HFFc6 (cell line): ENCODE results near the gene CCDC112. TPM values are rescaled to one million over a fixed set of nuclear protein-coding genes. Genes with fewer than 3 reads are reported as not detected.

Experiments
- DNase-seq: peaks from one replicate; pipeline ENCODE4 v3.0.0-alpha.2; 2018
- H3K27ac Mint-ChIP-seq: 2 replicates; pipeline ENCODE4 v1.8.0; 2020; ENCODE audit warnings: mild to moderate bottlenecking, mixed read lengths
- H3K27me3 Mint-ChIP-seq: 2 replicates; pipeline ENCODE4 v1.8.0; 2021; ENCODE audit warnings: mild to moderate bottlenecking, moderate library complexity, mixed read lengths; ENCODE audit not compliant: insufficient read depth
- H3K36me3 Mint-ChIP-seq: 2 replicates; pipeline ENCODE4 v1.8.0; 2021; ENCODE audit warnings: low read depth, mixed read lengths
- H3K4me1 Mint-ChIP-seq: 2 replicates; pipeline ENCODE4 v1.8.0; 2020; ENCODE audit warnings: low read depth, mixed read lengths
- H3K4me3 Mint-ChIP-seq: 2 replicates; pipeline ENCODE4 v1.8.0; 2020; ENCODE audit warnings: mild to moderate bottlenecking, moderate library complexity, mixed read lengths
- H3K9me3 Mint-ChIP-seq: 2 replicates; pipeline ENCODE4 v1.8.0; 2020; ENCODE audit warnings: mild to moderate bottlenecking, mixed read lengths
- total RNA-seq, 6 experiments: library from RNA; stranded (reverse); fragmentation: NEBNext Ultra II Directional; extraction: Animal tissue kit (Norgen Biotek cat#: 25700); gene quantifications; 2 replicates in 1 of 6; 3 replicates in 5 of 6; pipeline ENCODE4 v1.2.3, GENCODE V29; 2021
- TF ChIP-seq, protein P1 (sequence below): fragments of 200-600 bp; sonication (generic); IDR thresholded peaks from 2 replicates; pipeline ENCODE4 v1.5.0; 2021; ENCODE audit warnings: antibody characterized with exemption, mild to moderate bottlenecking

The CCDC112 gene
- total RNA-seq, 6 experiments from 2014 or later = 3.7 to 6.9 (median 5.7) TPM

- TF ChIP-seq, protein P1, sequence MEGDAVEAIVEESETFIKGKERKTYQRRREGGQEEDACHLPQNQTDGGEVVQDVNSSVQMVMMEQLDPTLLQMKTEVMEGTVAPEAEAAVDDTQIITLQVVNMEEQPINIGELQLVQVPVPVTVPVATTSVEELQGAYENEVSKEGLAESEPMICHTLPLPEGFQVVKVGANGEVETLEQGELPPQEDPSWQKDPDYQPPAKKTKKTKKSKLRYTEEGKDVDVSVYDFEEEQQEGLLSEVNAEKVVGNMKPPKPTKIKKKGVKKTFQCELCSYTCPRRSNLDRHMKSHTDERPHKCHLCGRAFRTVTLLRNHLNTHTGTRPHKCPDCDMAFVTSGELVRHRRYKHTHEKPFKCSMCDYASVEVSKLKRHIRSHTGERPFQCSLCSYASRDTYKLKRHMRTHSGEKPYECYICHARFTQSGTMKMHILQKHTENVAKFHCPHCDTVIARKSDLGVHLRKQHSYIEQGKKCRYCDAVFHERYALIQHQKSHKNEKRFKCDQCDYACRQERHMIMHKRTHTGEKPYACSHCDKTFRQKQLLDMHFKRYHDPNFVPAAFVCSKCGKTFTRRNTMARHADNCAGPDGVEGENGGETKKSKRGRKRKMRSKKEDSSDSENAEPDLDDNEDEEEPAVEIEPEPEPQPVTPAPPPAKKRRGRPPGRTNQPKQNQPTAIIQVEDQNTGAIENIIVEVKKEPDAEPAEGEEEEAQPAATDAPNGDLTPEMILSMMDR = no peak
Measured at GRCh38 chr5:115241881-115242642, 54.4 kb downstream of the CCDC112 start.

GRCh38 chr5:115237066-115237465 lies 59.4 kb downstream of the CCDC112 start:
- no peak overlapping the region for H3K27ac Mint-ChIP-seq
- no peak overlapping the region for H3K4me3 Mint-ChIP-seq
- peaks cover 6% of the 10 kb centered on the region; the same call in 1 of the 2 replicates for H3K36me3 Mint-ChIP-seq
- peaks cover 4% of the 10 kb centered on the region for H3K4me1 Mint-ChIP-seq
- no peaks in the 10 kb centered on the region for H3K27me3 Mint-ChIP-seq
- TF ChIP-seq, protein P1 = no peak
- no peaks in the 10 kb centered on the region for H3K9me3 Mint-ChIP-seq
- no peak for DNase-seq

More at GRCh38 chr5:115241881-115242642, 54.4 kb downstream of the CCDC112 start:
- DNase-seq = no peak
- Mint-ChIP-seq H3K9me3 (no peaks in the 10 kb centered on the region), H3K27me3 (no peaks in the 10 kb centered on the region; the same call in 1 of the 2 replicates), H3K36me3 (peaks cover 4% of the 10 kb centered on the region; the same call in 1 of the 2 replicates), H3K4me1 (peaks cover 29% of the 10 kb centered on the region), H3K4me3 (no peak overlapping the region), H3K27ac (peak overlapping the region; percentile 32; the same call in 1 of the 2 replicates)

DNA sequence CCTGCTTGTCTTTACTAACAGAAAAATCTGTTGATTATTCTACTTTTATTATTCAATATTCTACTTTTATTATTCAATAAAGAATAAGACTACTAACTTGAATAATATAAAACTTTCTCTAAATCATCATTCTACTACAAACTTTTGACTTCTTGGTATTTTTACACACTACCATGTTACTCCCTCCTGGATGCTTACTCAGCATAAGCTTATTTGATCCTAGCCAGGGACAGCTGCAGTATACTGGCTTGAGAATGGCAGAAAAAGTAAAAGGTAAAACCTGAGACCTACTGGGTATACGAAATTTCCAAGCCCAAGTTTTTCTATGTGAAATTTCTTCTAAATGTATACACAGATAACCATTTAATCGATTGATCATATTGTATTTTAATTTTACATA lies 59.9 kb downstream of the CCDC112 start:
- Mint-ChIP-seq H3K9me3 (no peaks in the 10 kb centered on the region), H3K4me1 (no peaks in the 10 kb centered on the region), H3K4me3 (no peak overlapping the region), H3K36me3 (peaks cover 6% of the 10 kb centered on the region; the same call in 1 of the 2 replicates), H3K27ac (no peak overlapping the region), H3K27me3 (no peaks in the 10 kb centered on the region)
- no peak for DNase-seq
- TF ChIP-seq, protein P1 = no peak

GRCh38 chr5:115231598-115231997 lies 64.9 kb downstream of the CCDC112 start:
- no peak overlapping the region for H3K4me3 Mint-ChIP-seq
- TF ChIP-seq, protein P1 = no peak
- no peaks in the 10 kb centered on the region; the same call in 1 of the 2 replicates for H3K27me3 Mint-ChIP-seq
- H3K36me3 Mint-ChIP-seq = peaks cover 4% of the 10 kb centered on the region; the same call in 1 of the 2 replicates
- H3K4me1 Mint-ChIP-seq = no peaks in the 10 kb centered on the region
- H3K27ac Mint-ChIP-seq = no peak overlapping the region
- H3K9me3 Mint-ChIP-seq = no peaks in the 10 kb centered on the region
- DNase-seq = no peak

DNA sequence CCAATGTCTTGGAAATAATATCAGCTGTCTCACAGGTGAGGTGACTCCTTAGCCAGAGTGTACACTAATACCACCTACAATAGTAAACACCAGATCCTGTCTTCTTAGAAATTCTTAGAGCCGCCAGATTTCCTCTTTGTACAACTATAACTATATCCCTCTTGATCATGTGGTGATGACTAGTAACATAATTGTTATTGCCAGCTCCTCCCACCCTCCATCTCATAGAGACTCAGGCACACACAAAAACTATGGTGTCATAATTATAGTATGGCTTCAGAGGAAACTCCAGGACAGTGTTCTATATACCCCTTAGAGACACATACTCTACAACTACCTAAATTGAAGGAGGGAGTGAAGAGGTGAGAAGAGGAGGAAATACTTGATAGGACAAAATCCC lies 66.8 kb downstream of the CCDC112 start:
- Mint-ChIP-seq H3K9me3 (no peaks in the 10 kb centered on the region), H3K27ac (no peak overlapping the region), H3K27me3 (no peaks in the 10 kb centered on the region; the same call in 1 of the 2 replicates), H3K4me1 (no peaks in the 10 kb centered on the region), H3K4me3 (no peak overlapping the region), H3K36me3 (peaks cover 4% of the 10 kb centered on the region; the same call in 1 of the 2 replicates)
- DNase-seq = no peak
- TF ChIP-seq, protein P1 = no peak
